ENCODE results near the gene NELFCD. TPM values are rescaled to one million over a fixed set of nuclear protein-coding genes. Genes with fewer than 3 reads are reported as not detected.
"Not testable (repeated sequence)": the region's sequence is repeated elsewhere in the genome, so short reads cannot be mapped to it uniquely, and the experiment has no call there.

The NELFCD gene
- total RNA-seq, 8 experiments from 2014 or later = 31.0 to 126 (median 65.7) TPM

GRCh38 chr20:58981628-58982364 lies 740 bp downstream of the NELFCD start:
- peak overlapping the region; percentile 91 to 99 for H3K27ac ChIP-seq
- H3K4me3 ChIP-seq = peak overlapping the region; percentile 86 to 100 (median 94)
- WGBS, 10 experiments = 0 to 35% (median 27%) methylated on average over 3 to 11 of the region's 29 CpGs; no CpG with 5 or more reads in 5 of the 10 experiments
- in situ Hi-C loops (cut with MboI; ENCODE audit: low pct_unique_long_range_greater_than_20kb in 2 of 9, low sequenced_read_pairs in 9 of 9, unreplicated experiment in 9 of 9) = no loop called here
- peak in 3 of 8 experiments; percentile 3 to 54 (median 9) for ATAC-seq (replicated peaks in 6 of 8)
- peaks cover 15 to 17% of the 10 kb centered on the region in 2 donors for H3K4me1 ChIP-seq (replicated peaks in 1 of 2)

- peak in 2 of 8 experiments; percentile 47 to 67 for ATAC-seq (replicated peaks in 6 of 8)
- no peak overlapping the region for H3K27ac ChIP-seq
- WGBS, 10 experiments = 17 to 100% (median 91%) methylated on average over 1 to 10 of the region's 12 CpGs; no CpG with 5 or more reads in 2 of the 10 experiments
Observed at GRCh38 chr20:58982406-58983114, 1.5 kb downstream of the NELFCD start.

GRCh38 chr20:58983115-58983468 lies 2.0 kb downstream of the NELFCD start:
- H3K4me3 ChIP-seq; in situ Hi-C loops (cut with MboI; ENCODE audit: low pct_unique_long_range_greater_than_20kb in 2 of 9, low sequenced_read_pairs in 9 of 9, unreplicated experiment in 9 of 9); ATAC-seq (replicated peaks in 6 of 8); H3K27ac ChIP-seq: not testable (repeated sequence)
- WGBS, 10 experiments = 67 to 100% (median 97%) methylated on average over 1 to 9 of the region's 12 CpGs; no CpG with 5 or more reads in 2 of the 10 experiments
- peaks cover 15 to 17% of the 10 kb centered on the region in 2 donors for H3K4me1 ChIP-seq (replicated peaks in 1 of 2)

More at GRCh38 chr20:58982406-58983114, 1.5 kb downstream of the NELFCD start:
- in situ Hi-C loops (cut with MboI; ENCODE audit: low pct_unique_long_range_greater_than_20kb in 2 of 9, low sequenced_read_pairs in 9 of 9, unreplicated experiment in 9 of 9) = no loop called here
- Histone ChIP-seq H3K4me3 (peak overlapping the region in 4 of 5 donors; percentile 86 to 100 (median 94)), H3K4me1 (replicated peaks in 1 of 2) (peaks cover 15 to 17% of the 10 kb centered on the region in 2 donors)

GRCh38 chr20:58984691-58985090 lies 3.6 kb downstream of the NELFCD start:
- H3K4me3 ChIP-seq = no peak overlapping the region
- in situ Hi-C loops (cut with MboI; ENCODE audit: low pct_unique_long_range_greater_than_20kb in 2 of 9, low sequenced_read_pairs in 9 of 9, unreplicated experiment in 9 of 9) = no loop called here
- H3K27ac ChIP-seq = no peak overlapping the region
- no peak for ATAC-seq (replicated peaks in 6 of 8)
- H3K4me1 ChIP-seq (replicated peaks in 1 of 2) = peaks cover 15 to 17% of the 10 kb centered on the region in 2 donors
- WGBS, 10 experiments = 67 to 100% (median 81%) methylated on average over 1 to 5 of the region's 6 CpGs; no CpG with 5 or more reads in 3 of the 10 experiments

- no peak overlapping the region for H3K27ac ChIP-seq
- WGBS, 10 experiments = 13 to 100% (median 80%) methylated on average over 3 to 5 of the region's 5 CpGs; no CpG with 5 or more reads in 2 of the 10 experiments
- ATAC-seq (replicated peaks in 6 of 8) = no peak
- H3K4me3 ChIP-seq = no peak overlapping the region
- in situ Hi-C loops (cut with MboI; ENCODE audit: low pct_unique_long_range_greater_than_20kb in 2 of 9, low sequenced_read_pairs in 9 of 9, unreplicated experiment in 9 of 9) = no loop called here
- H3K4me1 ChIP-seq (replicated peaks in 1 of 2) = peaks cover 15 to 17% of the 10 kb centered on the region in 2 donors
Observed at GRCh38 chr20:58985656-58986055, 4.6 kb downstream of the NELFCD start.

GRCh38 chr20:58986286-58986967 lies 5.4 kb downstream of the NELFCD start:
- H3K4me3 ChIP-seq = no peak overlapping the region
- H3K27ac ChIP-seq = no peak overlapping the region
- ATAC-seq (replicated peaks in 6 of 8) = no peak
- in situ Hi-C loops (cut with MboI; ENCODE audit: low pct_unique_long_range_greater_than_20kb in 2 of 9, low sequenced_read_pairs in 9 of 9, unreplicated experiment in 9 of 9) = no loop called here
- WGBS, 10 experiments = 60 to 100% (median 97%) methylated on average over 1 to 6 of the region's 9 CpGs
- peaks cover 15 to 21% of the 10 kb centered on the region in 2 donors for H3K4me1 ChIP-seq (replicated peaks in 1 of 2)

GRCh38 chr20:58986968-58987517 lies 6.0 kb downstream of the NELFCD start:
- WGBS, 10 experiments = 37 to 100% (median 88%) methylated on average over 1 to 5 of the region's 8 CpGs; no CpG with 5 or more reads in 2 of the 10 experiments
- H3K27ac ChIP-seq = no peak overlapping the region
- peak in 3 of 8 experiments; percentile 23 to 89 (median 44) for ATAC-seq (replicated peaks in 6 of 8)
- no peak overlapping the region for H3K4me3 ChIP-seq
- H3K4me1 ChIP-seq (replicated peaks in 1 of 2) = peaks cover 14 to 21% of the 10 kb centered on the region in 2 donors
- in situ Hi-C loops (cut with MboI; ENCODE audit: low pct_unique_long_range_greater_than_20kb in 2 of 9, low sequenced_read_pairs in 9 of 9, unreplicated experiment in 9 of 9) = no loop called here

- Histone ChIP-seq H3K4me3 (no peak overlapping the region), H3K27ac (no peak overlapping the region), H3K4me1 (replicated peaks in 1 of 2) (peaks cover 6 to 13% of the 10 kb centered on the region in 2 donors)
- in situ Hi-C loops (cut with MboI; ENCODE audit: low pct_unique_long_range_greater_than_20kb in 2 of 9, low sequenced_read_pairs in 9 of 9, unreplicated experiment in 9 of 9) = no loop called here
- no peak for ATAC-seq (replicated peaks in 6 of 8)
- WGBS, 10 experiments = 50 to 100% (median 97%) methylated on average over 2 to 7 of the region's 9 CpGs; no CpG with 5 or more reads in 3 of the 10 experiments
Observed at GRCh38 chr20:58987790-58988564, 6.9 kb downstream of the NELFCD start.

GRCh38 chr20:58988565-58988882 lies 7.5 kb downstream of the NELFCD start:
- Histone ChIP-seq H3K4me1 (replicated peaks in 1 of 2) (peaks cover 6 to 11% of the 10 kb centered on the region in 2 donors), H3K27ac (no peak overlapping the region), H3K4me3 (no peak overlapping the region)
- in situ Hi-C loops (cut with MboI; ENCODE audit: low pct_unique_long_range_greater_than_20kb in 2 of 9, low sequenced_read_pairs in 9 of 9, unreplicated experiment in 9 of 9) = no loop called here
- ATAC-seq (replicated peaks in 6 of 8) = no peak
- WGBS, 10 experiments = 83 to 100% (median 97%) methylated on average over 2 to 5 of the region's 6 CpGs; no CpG with 5 or more reads in 3 of the 10 experiments

GRCh38 chr20:58989196-58989595 lies 8.1 kb downstream of the NELFCD start:
- no peak overlapping the region for H3K27ac ChIP-seq
- H3K4me3 ChIP-seq = no peak overlapping the region
- in situ Hi-C loops (cut with MboI; ENCODE audit: low pct_unique_long_range_greater_than_20kb in 2 of 9, low sequenced_read_pairs in 9 of 9, unreplicated experiment in 9 of 9) = no loop called here
- H3K4me1 ChIP-seq (replicated peaks in 1 of 2) = peaks cover 1 to 6% of the 10 kb centered on the region in 2 donors
- ATAC-seq (replicated peaks in 6 of 8) = no peak
- WGBS, 10 experiments = 83 to 100% (median 94%) methylated on average over 2 to 8 of the region's 10 CpGs; no CpG with 5 or more reads in 2 of the 10 experiments

GRCh38 chr20:58990651-58991445 lies 9.8 kb downstream of the NELFCD start:
- in situ Hi-C loops (cut with MboI; ENCODE audit: low pct_unique_long_range_greater_than_20kb in 2 of 9, low sequenced_read_pairs in 9 of 9, unreplicated experiment in 9 of 9) = no loop called here
- Histone ChIP-seq H3K4me1 (replicated peaks in 1 of 2) (peaks cover 0 to 21% of the 10 kb centered on the region in 2 donors), H3K27ac (no peak overlapping the region), H3K4me3 (no peak overlapping the region)
- no peak for ATAC-seq (replicated peaks in 6 of 8)
- 90 to 100% (median 93%) methylated on average over 4 to 8 of the region's 14 CpGs; no CpG with 5 or more reads in 1 of the 10 experiments for WGBS, 10 experiments
